OCI-LY3 (cell line): ENCODE results near the gene TP53.

Source experiments
- CTCF ChIP-seq: fragments of 200-600, 300-600 bp; sonication (generic); IDR thresholded peaks from 2 replicates; pipeline ENCODE4 v1.5.1; 2014; ENCODE audit warnings: antibody characterized with exemption, low read length, low read depth
- EZH2phosphoT487 ChIP-seq: fragments of 200-600 bp; shearing (Covaris generic); IDR thresholded peaks from 2 replicates; pipeline ENCODE4 v1.6.1; 2018; ENCODE audit warnings: antibody characterized with exemption, mixed run types, low read depth

- no peak for TF ChIP-seq CTCF
- no peak for TF ChIP-seq EZH2phosphoT487
Observed at GRCh38 chr17:7702776-7703175, 15.5 kb upstream of the TP53 start.
